Sigmoid colon (tissue), 3 donors: Measurements from ENCODE around the gene GYS2.

Experiments used
- CTCF ChIP-seq, 4 experiments: fragments of 450-650 bp in 3 of 4; fragments of 200-600 bp in 1 of 4; IDR thresholded peaks; one replicate each; pipeline ENCODE4 v1.5.1; 2016 to 2019; ENCODE audit warnings: antibody characterized with exemption in 4 of 4, mild to moderate bottlenecking in 3 of 4, moderate library complexity in 2 of 4
- POLR2A ChIP-seq, 2 donors: fragments of 450-650 bp; IDR thresholded peaks; one replicate each; pipeline ENCODE4 v1.6.1; 2016; ENCODE audit warnings: antibody characterized with exemption in 2 of 2, mild to moderate bottlenecking in 2 of 2, moderate library complexity in 2 of 2

- TF ChIP-seq CTCF (IDR thresholded peaks at IDR 0.05) = no peak
- no peak for TF ChIP-seq POLR2A (IDR thresholded peaks at IDR 0.05)
Observed at GRCh38 chr12:21505888-21506287, 98.8 kb downstream of the GYS2 start.
